GM10266 (cell line): ENCODE measurements around the gene UBE2D4.
"Not testable (repeated sequence)": the region's sequence is repeated elsewhere in the genome, so short reads cannot be mapped to it uniquely, and the experiment has no call there.

Experiments
- DNase-seq: peaks from one replicate; pipeline ENCODE4 v3.0.0; 2012; ENCODE audit errors: extremely low spot score
- TF ChIP-seq, protein P1 (sequence below): IDR thresholded peaks from 2 replicates; pipeline ENCODE4 v1.5.1; 2012; ENCODE audit warnings: mild to moderate bottlenecking, low read depth; ENCODE audit not compliant: control insufficient read depth, insufficient read depth; ENCODE audit errors: missing control alignments

The UBE2D4 gene

GRCh38 chr7:43884209-43884608, 42.0 kb upstream of the UBE2D4 start:
- DNase-seq: no peak
- TF ChIP-seq, protein P1, sequence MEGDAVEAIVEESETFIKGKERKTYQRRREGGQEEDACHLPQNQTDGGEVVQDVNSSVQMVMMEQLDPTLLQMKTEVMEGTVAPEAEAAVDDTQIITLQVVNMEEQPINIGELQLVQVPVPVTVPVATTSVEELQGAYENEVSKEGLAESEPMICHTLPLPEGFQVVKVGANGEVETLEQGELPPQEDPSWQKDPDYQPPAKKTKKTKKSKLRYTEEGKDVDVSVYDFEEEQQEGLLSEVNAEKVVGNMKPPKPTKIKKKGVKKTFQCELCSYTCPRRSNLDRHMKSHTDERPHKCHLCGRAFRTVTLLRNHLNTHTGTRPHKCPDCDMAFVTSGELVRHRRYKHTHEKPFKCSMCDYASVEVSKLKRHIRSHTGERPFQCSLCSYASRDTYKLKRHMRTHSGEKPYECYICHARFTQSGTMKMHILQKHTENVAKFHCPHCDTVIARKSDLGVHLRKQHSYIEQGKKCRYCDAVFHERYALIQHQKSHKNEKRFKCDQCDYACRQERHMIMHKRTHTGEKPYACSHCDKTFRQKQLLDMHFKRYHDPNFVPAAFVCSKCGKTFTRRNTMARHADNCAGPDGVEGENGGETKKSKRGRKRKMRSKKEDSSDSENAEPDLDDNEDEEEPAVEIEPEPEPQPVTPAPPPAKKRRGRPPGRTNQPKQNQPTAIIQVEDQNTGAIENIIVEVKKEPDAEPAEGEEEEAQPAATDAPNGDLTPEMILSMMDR: no peak

GRCh38 chr7:43884617-43885016, 41.6 kb upstream of the UBE2D4 start:
- no peak for DNase-seq
- TF ChIP-seq, protein P1: no peak

GRCh38 chr7:43888993-43889945, 37.0 kb upstream of the UBE2D4 start:
- TF ChIP-seq, protein P1: no peak
- no peak for DNase-seq

- TF ChIP-seq, protein P1: no peak
- DNase-seq: no peak
Observed at GRCh38 chr7:43890468-43890867, 35.8 kb upstream of the UBE2D4 start.

- no peak for DNase-seq
- TF ChIP-seq, protein P1: no peak
Observed at GRCh38 chr7:43891069-43891955, 34.9 kb upstream of the UBE2D4 start.

- TF ChIP-seq, protein P1: no peak
Observed at GRCh38 chr7:43895847-43896415, 30.3 kb upstream of the UBE2D4 start.

DNA sequence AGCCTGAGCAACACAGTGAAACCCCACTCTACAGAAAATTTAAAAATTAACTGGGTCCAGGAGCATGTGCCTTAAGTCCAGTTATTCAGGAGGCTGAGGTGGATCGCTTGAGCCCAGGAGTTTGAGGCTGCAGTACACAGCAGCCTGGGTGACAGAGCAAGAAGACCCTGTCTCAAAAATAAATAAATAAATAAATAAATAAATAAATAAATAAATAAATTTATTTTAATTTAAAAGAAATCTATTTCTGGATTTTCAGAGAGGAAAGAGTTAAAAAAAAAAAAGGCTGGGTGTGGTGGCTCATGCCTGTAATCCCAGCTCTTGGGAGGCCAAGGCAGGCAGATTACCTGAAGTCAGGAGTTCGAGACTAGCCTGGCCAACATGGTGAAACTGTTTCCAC, 27.7 kb upstream of the UBE2D4 start:
- DNase-seq: not testable (repeated sequence)

More at GRCh38 chr7:43895847-43896415, 30.3 kb upstream of the UBE2D4 start:
- DNase-seq: no peak
